ENCODE data around the gene TSPAN6.
A peak's percentile ranks its signal among the peaks of the same experiment; 100 is the strongest.

TSPAN6 gene

GRCh38 chrX:100636321-100636991 lies at the start of gene TSPAN6:
Gene TSPAN6, minus strand, starts transcription at chrX:100636806. Its CDS starts 112 bp downstream, at chrX:100636694.
- FAIRE-seq (no peak), DNase-seq (ENCODE audit: insufficient read length, low spot score) (peak; percentile 55)

- FAIRE-seq (no peak), DNase-seq (ENCODE audit: insufficient read length, low spot score) (no peak)
Measured at GRCh38 chrX:100685997-100686305, 49.3 kb upstream of the TSPAN6 start.

- DNase-seq (ENCODE audit: insufficient read length, low spot score) (peak; percentile 25), FAIRE-seq (no peak)
Measured at GRCh38 chrX:100685284-100685996, 48.8 kb upstream of the TSPAN6 start.

- FAIRE-seq (no peak), DNase-seq (ENCODE audit: insufficient read length, low spot score) (no peak)
Measured at GRCh38 chrX:100682939-100683338, 46.3 kb upstream of the TSPAN6 start.

- DNase-seq (ENCODE audit: insufficient read length, low spot score) (no peak), FAIRE-seq (no peak)
Measured at GRCh38 chrX:100681599-100681998, 45.0 kb upstream of the TSPAN6 start.

- FAIRE-seq (no peak), DNase-seq (ENCODE audit: insufficient read length, low spot score) (no peak)
Measured at GRCh38 chrX:100680756-100681155, 44.1 kb upstream of the TSPAN6 start.

- FAIRE-seq, result no peak
- DNase-seq (ENCODE audit: insufficient read length, low spot score), result no peak
Measured at GRCh38 chrX:100677611-100678181, 41.1 kb upstream of the TSPAN6 start.

- FAIRE-seq (no peak), DNase-seq (ENCODE audit: insufficient read length, low spot score) (no peak)
Measured at GRCh38 chrX:100674705-100675104, 38.1 kb upstream of the TSPAN6 start.

- no peak for DNase-seq (ENCODE audit: insufficient read length, low spot score)
- no peak for FAIRE-seq
Measured at GRCh38 chrX:100673397-100673953, 36.9 kb upstream of the TSPAN6 start.

- DNase-seq (ENCODE audit: insufficient read length, low spot score), result no peak
- no peak for FAIRE-seq
Measured at GRCh38 chrX:100672966-100673365, 36.4 kb upstream of the TSPAN6 start.

GRCh38 chrX:100663642-100664041 lies 27.0 kb upstream of the TSPAN6 start:
- FAIRE-seq (no peak), DNase-seq (ENCODE audit: insufficient read length, low spot score) (no peak)

- FAIRE-seq (no peak), DNase-seq (ENCODE audit: insufficient read length, low spot score) (no peak)
Measured at GRCh38 chrX:100662796-100663195, 26.2 kb upstream of the TSPAN6 start.

- DNase-seq (ENCODE audit: insufficient read length, low spot score), result no peak
- no peak for FAIRE-seq
Measured at GRCh38 chrX:100662170-100662569, 25.6 kb upstream of the TSPAN6 start.

GRCh38 chrX:100659431-100660137 lies 23.0 kb upstream of the TSPAN6 start:
- DNase-seq (ENCODE audit: insufficient read length, low spot score) (no peak), FAIRE-seq (no peak)

GRCh38 chrX:100658941-100659381 lies 22.4 kb upstream of the TSPAN6 start:
- FAIRE-seq (no peak), DNase-seq (ENCODE audit: insufficient read length, low spot score) (no peak)

- no peak for FAIRE-seq
Measured at GRCh38 chrX:100654261-100654660, 17.7 kb upstream of the TSPAN6 start.

GRCh38 chrX:100652266-100652665 lies 15.7 kb upstream of the TSPAN6 start:
- no peak for FAIRE-seq
- no peak for DNase-seq (ENCODE audit: insufficient read length, low spot score)

More at GRCh38 chrX:100654261-100654660, 17.7 kb upstream of the TSPAN6 start:
- DNase-seq (ENCODE audit: insufficient read length, low spot score), result no peak

- DNase-seq (ENCODE audit: insufficient read length, low spot score), result no peak
Measured at GRCh38 chrX:100650841-100651240, 14.2 kb upstream of the TSPAN6 start.

GRCh38 chrX:100649550-100650356 lies 13.1 kb upstream of the TSPAN6 start:
- DNase-seq (ENCODE audit: insufficient read length, low spot score), result no peak
- FAIRE-seq, result no peak

More at GRCh38 chrX:100650841-100651240, 14.2 kb upstream of the TSPAN6 start:
- FAIRE-seq, result no peak

All from HTR-8/SVneo (cell line).